IMR-90 (cell line): Measurements from ENCODE around the gene ERICH6. TPM values are rescaled to one million over a fixed set of nuclear protein-coding genes. Genes with fewer than 3 reads are reported as not detected.

Experiments used
- ATAC-seq: fragments of 200-7000 bp; cut with Tn5 transposase; 2 replicates; pipeline ENCODE4 v1.9.1; 2020; ENCODE audit warnings: low read depth, mild to moderate bottlenecking, moderate library complexity
- BruUV-seq: library from RNA; stranded (reverse); fragments of 400-500 nt; replicated peaks from 2 replicates; lab custom pipeline; 2021; lab: Mats Ljungman, UMichigan
- CTCF ChIA-PET: fragments of 300-600 bp; formaldehyde crosslinking; extraction: SDS; loops from one replicate; lab custom pipeline; 2021; ENCODE audit warnings: antibody characterized with exemption; lab: Yijun Ruan, JAX
- POLR2A ChIA-PET: fragments of 300-600 bp; sonication (Branson Sonifier 250); formaldehyde crosslinking; loops from one replicate; lab custom pipeline; 2022; ENCODE audit warnings: antibody characterized with exemption; ENCODE audit not compliant: unreplicated experiment; lab: Charles Lee
- DNase-seq: peaks from one replicate; pipeline ENCODE4 v3.0.0; 2013
- H2AFZ ChIP-seq: replicated peaks from 2 replicates; pipeline ENCODE3; 2013; ENCODE audit warnings: low read length, mild to moderate bottlenecking; ENCODE audit not compliant: poor library complexity
- H2AK5ac ChIP-seq: 2 replicates; pipeline ENCODE4 v1.6.1; 2013; ENCODE audit warnings: low read depth, low read length, inconsistent platforms
- H2AK9ac ChIP-seq: replicated peaks from 2 replicates; pipeline ENCODE3; 2013; ENCODE audit warnings: mild to moderate bottlenecking, low read depth, low read length, moderate library complexity; ENCODE audit not compliant: poor library complexity
- H2BK120ac ChIP-seq: 2 replicates; pipeline ENCODE4 v1.6.1; 2013; ENCODE audit warnings: low read depth, low read length, inconsistent platforms
- H2BK15ac ChIP-seq: 3 replicates; pipeline ENCODE4 v1.6.1; 2013; ENCODE audit warnings: low read depth, low read length, inconsistent platforms
- H2BK20ac ChIP-seq: 2 replicates; pipeline ENCODE4 v1.6.1; 2013; ENCODE audit warnings: low read depth, mild to moderate bottlenecking, inconsistent platforms, low read length, moderate library complexity
- H2BK5ac ChIP-seq: 2 replicates; pipeline ENCODE4 v1.6.1; 2013; ENCODE audit warnings: mild to moderate bottlenecking, low read depth, low read length, inconsistent platforms; ENCODE audit not compliant: poor library complexity, severe bottlenecking
- H3K14ac ChIP-seq: replicated peaks from 2 replicates; pipeline ENCODE4 v1.6.1; 2013; ENCODE audit warnings: low read depth, low read length, inconsistent platforms
- H3K18ac ChIP-seq: 2 replicates; pipeline ENCODE4 v1.6.1; 2013; ENCODE audit warnings: low read depth, low read length, control low read depth
- H3K23ac ChIP-seq: 2 replicates; pipeline ENCODE4 v1.6.1; 2013; ENCODE audit warnings: low read depth, low read length, inconsistent platforms
- H3K27ac ChIP-seq: 2 replicates; pipeline ENCODE4 v1.5.1; 2013; ENCODE audit warnings: mild to moderate bottlenecking, control low read depth, low read length; ENCODE audit not compliant: insufficient read depth
- H3K27me3 ChIP-seq: 2 replicates; pipeline ENCODE4 v1.6.1; 2013; ENCODE audit warnings: low read length; ENCODE audit not compliant: control insufficient read depth, insufficient read depth
- H3K36me3 ChIP-seq: 2 replicates; pipeline ENCODE4 v1.6.1; 2013; ENCODE audit warnings: low read length, mixed read lengths; ENCODE audit not compliant: control insufficient read depth, insufficient read depth
- H3K4ac ChIP-seq: 2 replicates; pipeline ENCODE4 v1.6.1; 2013; ENCODE audit warnings: low read depth, low read length, inconsistent platforms
- H3K4me1 ChIP-seq: 2 replicates; pipeline ENCODE4 v1.6.1; 2013; ENCODE audit warnings: low read length, mixed read lengths; ENCODE audit not compliant: control insufficient read depth, insufficient read depth
- H3K4me2 ChIP-seq: 2 replicates; pipeline ENCODE4 v1.6.1; 2013; ENCODE audit warnings: low read depth, mild to moderate bottlenecking, control low read depth, low read length, moderate library complexity
- H3K4me3 ChIP-seq: 2 replicates; pipeline ENCODE4 v1.5.1; 2013; ENCODE audit warnings: low read depth, mild to moderate bottlenecking, control low read depth, low read length, moderate library complexity; ENCODE audit not compliant: insufficient read depth
- H3K56ac ChIP-seq: 2 replicates; pipeline ENCODE4 v1.6.1; 2013; ENCODE audit warnings: low read length, inconsistent platforms; ENCODE audit not compliant: insufficient read depth; ENCODE audit errors: extremely low read depth
- H3K79me1 ChIP-seq, 2 experiments: 2 replicates each; pipeline ENCODE4 v1.6.1; 2013; ENCODE audit warnings: low read length in 2 of 2, inconsistent platforms in 1 of 2, low read depth in 1 of 2
- H3K9ac ChIP-seq: 2 replicates; pipeline ENCODE4 v1.6.1; 2013; ENCODE audit warnings: low read depth, low read length, control low read depth
- H3K9me1 ChIP-seq: 2 replicates; pipeline ENCODE4 v1.6.1; 2013; ENCODE audit warnings: low read length, inconsistent platforms; ENCODE audit not compliant: insufficient read depth
- H3K9me3 ChIP-seq: 2 replicates; pipeline ENCODE4 v1.6.1; 2013; ENCODE audit warnings: low read length; ENCODE audit not compliant: control insufficient read depth, insufficient read depth
- H4K20me1 ChIP-seq: 2 replicates; pipeline ENCODE4 v1.6.1; 2013; ENCODE audit warnings: low read length, inconsistent platforms; ENCODE audit not compliant: insufficient read depth
- H4K5ac ChIP-seq: 2 replicates; pipeline ENCODE4 v1.6.1; 2013; ENCODE audit warnings: mild to moderate bottlenecking, low read depth, low read length, control low read depth
- H4K8ac ChIP-seq, 2 experiments: 2 replicates each; pipeline ENCODE4 v1.6.1; 2013; ENCODE audit warnings: low read depth in 2 of 2, low read length in 2 of 2, control low read depth in 1 of 2, inconsistent platforms in 1 of 2
- H4K91ac ChIP-seq: 2 replicates; pipeline ENCODE4 v1.6.1; 2013; ENCODE audit warnings: low read depth, low read length, inconsistent platforms; ENCODE audit not compliant: insufficient read depth
- BHLHE40 ChIP-seq: fragments of 150-350 bp; IDR thresholded peaks from 2 replicates; pipeline ENCODE4 v1.6.1; 2016; ENCODE audit warnings: mild to moderate bottlenecking, low read depth, low read length
- CEBPB ChIP-seq: IDR thresholded peaks from 2 replicates; pipeline ENCODE4 v1.6.1; 2012; ENCODE audit warnings: low read depth, low read length, improper control_type of control experiment
- CHD1 ChIP-seq: IDR thresholded peaks from 2 replicates; pipeline ENCODE4 v1.6.1; 2012; ENCODE audit warnings: low read depth, low read length, improper control_type of control experiment
- FOS ChIP-seq: fragments of 150-350 bp; IDR thresholded peaks from 2 replicates; pipeline ENCODE4 v1.6.1; 2016; ENCODE audit warnings: low read depth, low read length
- MAFK ChIP-seq: IDR thresholded peaks from 2 replicates; pipeline ENCODE4 v1.6.1; 2012; ENCODE audit warnings: low read depth, low read length, improper control_type of control experiment
- MAZ ChIP-seq: IDR thresholded peaks from 2 replicates; pipeline ENCODE4 v1.6.1; 2012; ENCODE audit warnings: low read depth, mild to moderate bottlenecking, low read length, improper control_type of control experiment, moderate library complexity, borderline replicate concordance
- MXI1 ChIP-seq: IDR thresholded peaks from 2 replicates; pipeline ENCODE4 v1.6.1; 2012; ENCODE audit warnings: low read depth, mild to moderate bottlenecking, low read length, moderate library complexity, borderline replicate concordance
- NFE2L2 ChIP-seq: fragments of 150-350 bp; IDR thresholded peaks from 2 replicates; pipeline ENCODE4 v1.6.1; 2016; ENCODE audit warnings: low read depth, mild to moderate bottlenecking, low read length
- POLR2A ChIP-seq: IDR thresholded peaks from 2 replicates; pipeline ENCODE4 v1.6.1; 2012; ENCODE audit warnings: mild to moderate bottlenecking, low read depth, low read length
- RAD21 ChIP-seq: IDR thresholded peaks from 2 replicates; pipeline ENCODE4 v1.6.1; 2012; ENCODE audit warnings: low read length, improper control_type of control experiment
- RCOR1 ChIP-seq: IDR thresholded peaks from 2 replicates; pipeline ENCODE4 v1.6.1; 2012; ENCODE audit warnings: mild to moderate bottlenecking, low read length, improper control_type of control experiment; ENCODE audit not compliant: insufficient replicate concordance
- whole genome bisulfite sequencing, 2 experiments: methylation state at CpG; one replicate each; pipeline versions ENCODE4 v1.1.5 to v1.1.7; 2013; ENCODE audit warnings: missing lambda C conversion rate in 2 of 2; ENCODE audit not compliant: insufficient read length in 1 of 2; ENCODE audit errors: extremely low coverage in 2 of 2; 5-methylcytosine and 5-hydroxymethylcytosine counted together
- dilution Hi-C: fragments of 300-500 bp; cut with HindIII; formaldehyde crosslinking; loops from one replicate; pipeline ENCODE4 v1.14.3; 2018; ENCODE audit warnings: low sequenced_read_pairs; ENCODE audit not compliant: unreplicated experiment
- in situ Hi-C: fragments of 300-500 bp; cut with MboI; formaldehyde crosslinking; loops from 3 replicates; pipeline ENCODE4 v1.14.3; 2019; ENCODE audit warnings: low sequenced_read_pairs, inconsistent platforms, mixed read lengths
- intact Hi-C: fragments of 100-400 bp; cut with micrococcal nuclease; formaldehyde crosslinking; loops from 2 replicates; pipeline ENCODE4 v1.10.0; 2022
- polyA plus RNA-seq, 3 experiments: library from polyadenylated mRNA; depleted of rRNA; stranded (reverse); fragments of >200 nt; gene quantifications; 2 replicates each; pipeline ENCODE4 v1.2.3, GENCODE V29; 2012; ENCODE audit warnings: low replicate concordance in 1 of 3
- total RNA-seq: library from RNA; depleted of rRNA; stranded (reverse); fragments of >200 nt; gene quantifications from 2 replicates; pipeline ENCODE4 v1.2.3, GENCODE V29; 2012
- TF ChIP-seq, protein P1 (sequence below): fragments of 150-350 bp; IDR thresholded peaks from 2 replicates; pipeline ENCODE4 v1.6.1; 2017; ENCODE audit warnings: mild to moderate bottlenecking, antibody characterized with exemption, low read length, low read depth
- TF ChIP-seq, protein P2 (sequence below): fragments of 150-350 bp; IDR thresholded peaks from 2 replicates; pipeline ENCODE4 v1.6.1; 2016; ENCODE audit warnings: low read depth, mild to moderate bottlenecking, low read length, moderate library complexity, borderline replicate concordance
- TF ChIP-seq, protein P3 (sequence below): conservative IDR thresholded peaks from 2 replicates; pipeline ENCODE4 v1.5.1; 2012; ENCODE audit warnings: mild to moderate bottlenecking, low read depth, low read length, improper control_type of control experiment

ERICH6 gene
- total and polyA plus RNA-seq, 2 of the 4 experiments (the other 2 are of a cell fraction) = under 0.01 TPM; not detected in 1

DNA sequence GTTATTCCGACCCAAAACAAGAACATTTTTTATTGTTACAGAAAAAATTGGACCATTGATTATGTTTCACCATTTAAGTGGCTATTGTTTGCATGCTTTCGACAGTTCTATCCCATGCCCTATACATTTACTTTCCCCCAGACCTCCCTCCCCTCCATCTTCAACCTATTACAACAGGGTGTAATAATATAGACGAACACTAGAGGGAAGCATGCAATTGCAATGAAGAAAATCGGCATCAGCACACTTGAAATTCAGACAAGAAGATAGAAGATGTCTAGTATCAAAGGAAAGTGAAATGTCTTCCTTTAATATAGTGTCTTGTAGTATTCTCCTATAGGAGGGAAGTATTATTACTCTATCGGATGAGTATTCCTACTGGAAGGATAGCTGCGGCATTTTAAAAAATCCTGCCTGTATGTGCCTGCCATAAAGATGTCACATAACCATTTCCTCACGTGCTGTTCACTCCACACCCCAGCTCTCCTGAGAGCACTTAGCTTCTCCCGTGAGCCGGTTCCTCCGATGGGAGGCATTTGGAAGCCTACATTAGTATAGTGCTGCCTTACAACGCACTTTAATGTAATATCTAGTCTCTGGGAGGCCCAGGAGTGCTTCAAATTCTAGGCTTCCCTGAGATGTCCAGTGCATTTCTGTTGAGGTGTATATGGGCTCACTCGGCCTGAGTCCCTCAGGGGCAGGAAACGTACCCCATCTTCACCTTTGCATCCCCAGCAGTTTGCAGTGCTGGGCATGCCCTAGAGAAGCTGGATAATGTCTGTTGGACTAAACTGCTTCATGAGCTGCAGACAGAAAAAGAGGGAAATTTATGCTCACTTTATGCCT, 17.8 kb upstream of the ERICH6 start:
- Histone ChIP-seq H4K5ac (no peak overlapping the region), H3K23ac (no peak overlapping the region), H4K91ac (no peak overlapping the region), H4K20me1 (no peaks in the 10 kb centered on the region), H3K4me2 (no peak overlapping the region), H3K9ac (no peak overlapping the region), H3K27ac (no peak overlapping the region), H2BK15ac (no peak overlapping the region), H3K4ac (no peak overlapping the region), H3K18ac (no peak overlapping the region), H3K4me1 (no peaks in the 10 kb centered on the region), H3K9me1 (no peaks in the 10 kb centered on the region), H3K36me3 (no peaks in the 10 kb centered on the region), H2BK20ac (no peak overlapping the region), H3K9me3 (no peaks in the 10 kb centered on the region; the same call in 1 of the 2 replicates), H2AK9ac (no peak overlapping the region), H3K79me1 (no peaks in the 10 kb centered on the region), H2BK120ac (no peak overlapping the region), H3K4me3 (no peak overlapping the region), H3K14ac (no peak overlapping the region), H3K27me3 (peaks cover 4% of the 10 kb centered on the region), H2BK5ac (no peak overlapping the region), H3K56ac (no peak overlapping the region), H4K8ac (no peak overlapping the region), H2AK5ac (no peak overlapping the region), H2AFZ (no peak overlapping the region)
- DNase-seq (peak; percentile 70), ATAC-seq (peak; percentile 90)
- ChIA-PET CTCF (interaction anchor here (0.5 to 2.5 kb wide), 9 partner anchors 13 to 421 kb away, joined by 3 to 8 read pairs (median 3); partner anchors contain the start of gene ERICH6), POLR2A (no interaction called here)
- WGBS, 2 experiments = no CpG with 5 or more reads among the region's 13 CpGs
- intact Hi-C loops (loop anchor here (1.0 to 5.0 kb wide), 6 partner anchors 41 to 425 kb away; partner anchors contain the start of genes MED12L and SIAH2), dilution Hi-C loops (no loop called here), in situ Hi-C loops (loop anchor here (10.0 kb wide), 1 partner anchor 423 kb away; no protein-coding TSS in a partner anchor)
- no TSS peak for BruUV-seq
- TF ChIP-seq MAZ (no peak), POLR2A (no peak), MAFK (peak; percentile 37), NFE2L2 (no peak), RAD21 (peak; percentile 90), FOS (no peak), BHLHE40 (no peak), RCOR1 (no peak), MXI1 (no peak), CEBPB (0 out of 2 replicates have a peak, but pooled peaks have one; percentile 12), CHD1 (no peak)
- TF ChIP-seq, protein P1, sequence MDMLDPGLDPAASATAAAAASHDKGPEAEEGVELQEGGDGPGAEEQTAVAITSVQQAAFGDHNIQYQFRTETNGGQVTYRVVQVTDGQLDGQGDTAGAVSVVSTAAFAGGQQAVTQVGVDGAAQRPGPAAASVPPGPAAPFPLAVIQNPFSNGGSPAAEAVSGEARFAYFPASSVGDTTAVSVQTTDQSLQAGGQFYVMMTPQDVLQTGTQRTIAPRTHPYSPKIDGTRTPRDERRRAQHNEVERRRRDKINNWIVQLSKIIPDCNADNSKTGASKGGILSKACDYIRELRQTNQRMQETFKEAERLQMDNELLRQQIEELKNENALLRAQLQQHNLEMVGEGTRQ = no peak
- TF ChIP-seq, protein P2, sequence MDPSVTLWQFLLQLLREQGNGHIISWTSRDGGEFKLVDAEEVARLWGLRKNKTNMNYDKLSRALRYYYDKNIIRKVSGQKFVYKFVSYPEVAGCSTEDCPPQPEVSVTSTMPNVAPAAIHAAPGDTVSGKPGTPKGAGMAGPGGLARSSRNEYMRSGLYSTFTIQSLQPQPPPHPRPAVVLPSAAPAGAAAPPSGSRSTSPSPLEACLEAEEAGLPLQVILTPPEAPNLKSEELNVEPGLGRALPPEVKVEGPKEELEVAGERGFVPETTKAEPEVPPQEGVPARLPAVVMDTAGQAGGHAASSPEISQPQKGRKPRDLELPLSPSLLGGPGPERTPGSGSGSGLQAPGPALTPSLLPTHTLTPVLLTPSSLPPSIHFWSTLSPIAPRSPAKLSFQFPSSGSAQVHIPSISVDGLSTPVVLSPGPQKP = no peak
- TF ChIP-seq, protein P3, sequence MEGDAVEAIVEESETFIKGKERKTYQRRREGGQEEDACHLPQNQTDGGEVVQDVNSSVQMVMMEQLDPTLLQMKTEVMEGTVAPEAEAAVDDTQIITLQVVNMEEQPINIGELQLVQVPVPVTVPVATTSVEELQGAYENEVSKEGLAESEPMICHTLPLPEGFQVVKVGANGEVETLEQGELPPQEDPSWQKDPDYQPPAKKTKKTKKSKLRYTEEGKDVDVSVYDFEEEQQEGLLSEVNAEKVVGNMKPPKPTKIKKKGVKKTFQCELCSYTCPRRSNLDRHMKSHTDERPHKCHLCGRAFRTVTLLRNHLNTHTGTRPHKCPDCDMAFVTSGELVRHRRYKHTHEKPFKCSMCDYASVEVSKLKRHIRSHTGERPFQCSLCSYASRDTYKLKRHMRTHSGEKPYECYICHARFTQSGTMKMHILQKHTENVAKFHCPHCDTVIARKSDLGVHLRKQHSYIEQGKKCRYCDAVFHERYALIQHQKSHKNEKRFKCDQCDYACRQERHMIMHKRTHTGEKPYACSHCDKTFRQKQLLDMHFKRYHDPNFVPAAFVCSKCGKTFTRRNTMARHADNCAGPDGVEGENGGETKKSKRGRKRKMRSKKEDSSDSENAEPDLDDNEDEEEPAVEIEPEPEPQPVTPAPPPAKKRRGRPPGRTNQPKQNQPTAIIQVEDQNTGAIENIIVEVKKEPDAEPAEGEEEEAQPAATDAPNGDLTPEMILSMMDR = peak; percentile 89
